Endodermal cell (in vitro differentiated cells): ENCODE results near the gene SLC26A8. TPM values are rescaled to one million over a fixed set of nuclear protein-coding genes. Genes with fewer than 3 reads are reported as not detected.

Source experiments
- DNase-seq: peaks from one replicate; pipeline ENCODE4 v3.0.0-alpha.2; 2017
- H3K27ac ChIP-seq: 2 replicates; pipeline ENCODE4 v1.5.1; 2013; ENCODE audit warnings: mild to moderate bottlenecking, low read depth, low read length, moderate library complexity
- H3K27me3 ChIP-seq: 2 replicates; pipeline ENCODE4 v1.6.1; 2013; ENCODE audit warnings: mild to moderate bottlenecking, low read length, moderate library complexity; ENCODE audit not compliant: insufficient read depth, control insufficient read depth, poor library complexity, severe bottlenecking
- H3K36me3 ChIP-seq: 2 replicates; pipeline ENCODE4 v1.7.0; 2013; ENCODE audit warnings: mild to moderate bottlenecking, low read length, moderate library complexity; ENCODE audit not compliant: control insufficient read depth, insufficient read depth
- H3K4me1 ChIP-seq: one replicate; pipeline ENCODE4 v1.7.0; 2013; ENCODE audit warnings: low read length; ENCODE audit not compliant: control insufficient read depth, insufficient read depth
- H3K4me3 ChIP-seq: 2 replicates; pipeline ENCODE4 v1.5.1; 2013; ENCODE audit warnings: mild to moderate bottlenecking, low read length, moderate library complexity
- H3K9ac ChIP-seq: 2 replicates; pipeline ENCODE4 v1.6.1; 2013; ENCODE audit warnings: mild to moderate bottlenecking, low read length, moderate library complexity; ENCODE audit not compliant: poor library complexity, severe bottlenecking; ENCODE audit errors: extremely low read depth
- H3K9me3 ChIP-seq: 2 replicates; pipeline ENCODE4 v1.6.1; 2013; ENCODE audit warnings: mild to moderate bottlenecking, low read length, moderate library complexity; ENCODE audit not compliant: control insufficient read depth
- H3K27ac Mint-ChIP-seq: 2 replicates; pipeline ENCODE4 v1.8.0; 2020; ENCODE audit warnings: mixed read lengths
- H3K27me3 Mint-ChIP-seq: 2 replicates; pipeline ENCODE4 v1.8.0; 2021; ENCODE audit warnings: mild to moderate bottlenecking, mixed read lengths; ENCODE audit not compliant: insufficient read depth
- H3K36me3 Mint-ChIP-seq: 2 replicates; pipeline ENCODE4 v1.8.0; 2020; ENCODE audit warnings: low read depth, mixed read lengths
- H3K4me1 Mint-ChIP-seq: 2 replicates; pipeline ENCODE4 v1.8.0; 2020; ENCODE audit warnings: mixed read lengths
- H3K4me3 Mint-ChIP-seq: 2 replicates; pipeline ENCODE4 v1.8.0; 2020; ENCODE audit warnings: mild to moderate bottlenecking, moderate library complexity, mixed read lengths
- H3K9me3 Mint-ChIP-seq: 2 replicates; pipeline ENCODE4 v1.8.0; 2020; ENCODE audit warnings: mild to moderate bottlenecking, mixed read lengths
- WGBS, 2 experiments: methylation state at CpG; one replicate each; pipeline versions ENCODE4 v1.1.5 to v1.1.7; 2013; ENCODE audit warnings: missing lambda C conversion rate in 2 of 2, mixed read lengths in 1 of 2; ENCODE audit not compliant: insufficient coverage in 1 of 2, insufficient read length in 1 of 2; 5-methylcytosine and 5-hydroxymethylcytosine counted together
- total RNA-seq, 2 donors: library from RNA; stranded (reverse); fragmentation: NEBNext Ultra II Directional in 1 of 2; extraction: Animal tissue kit (Norgen Biotek cat#: 25700) in 1 of 2; gene quantifications; 2 replicates in 1 of 2; 3 replicates in 1 of 2; pipeline ENCODE4 v1.2.1, GENCODE V29; 2021
- TF ChIP-seq, protein P1 (sequence below): fragments of 200-600 bp; sonication (generic); conservative IDR thresholded peaks from 2 replicates; pipeline ENCODE4 v1.5.0; 2021; ENCODE audit warnings: antibody characterized with exemption, mild to moderate bottlenecking

The SLC26A8 gene
- total RNA-seq, 2 donors from 2014 or later = not detected

DNA sequence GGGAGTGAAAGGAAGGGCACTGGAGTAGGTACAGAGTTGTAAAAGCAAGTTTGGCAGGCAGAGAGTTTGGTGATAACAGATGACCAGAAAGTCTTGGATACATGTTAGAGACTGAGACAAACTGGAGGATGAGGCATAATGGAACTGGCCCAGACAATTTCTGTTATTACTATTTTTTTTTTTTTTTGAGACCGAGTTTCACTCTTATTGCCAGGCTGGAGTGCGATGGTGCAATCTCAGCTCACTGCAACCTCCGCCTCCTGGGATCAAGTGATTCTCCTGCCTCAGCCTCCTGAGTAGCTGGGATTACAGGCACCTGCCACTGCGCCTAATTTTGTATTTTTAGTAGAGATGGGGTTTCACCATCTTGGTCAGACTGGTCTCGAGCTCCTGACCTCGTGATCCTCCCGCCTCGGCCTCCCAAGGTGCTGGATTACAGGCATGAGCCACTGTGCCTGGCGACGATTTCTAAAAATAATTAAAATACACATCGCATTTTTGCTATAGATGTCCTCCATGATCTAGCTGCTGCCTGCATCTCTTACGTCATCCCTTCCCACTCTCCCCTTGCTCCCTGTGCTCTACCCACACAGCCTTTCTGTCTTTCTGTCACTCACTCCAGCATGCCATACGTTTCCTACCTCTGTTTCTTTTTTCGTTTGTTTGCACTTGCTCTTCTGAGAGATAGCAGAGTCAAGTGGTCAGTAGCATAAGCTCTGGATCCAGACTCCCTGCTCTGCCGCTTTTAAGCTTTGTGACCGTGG, 26.7 kb upstream of the SLC26A8 start:
- Histone ChIP-seq H3K4me3 (no peak overlapping the region), H3K9ac (no peak overlapping the region), H3K27ac (no peak overlapping the region), H3K27me3 (no peaks in the 10 kb centered on the region), H3K4me1 (no peaks in the 10 kb centered on the region), H3K36me3 (peaks cover 10% of the 10 kb centered on the region), H3K9me3 (no peaks in the 10 kb centered on the region)
- Mint-ChIP-seq H3K27me3 (no peaks in the 10 kb centered on the region), H3K4me1 (peaks cover 15% of the 10 kb centered on the region), H3K9me3 (no peaks in the 10 kb centered on the region), H3K36me3 (peaks cover 2% of the 10 kb centered on the region), H3K4me3 (no peak overlapping the region), H3K27ac (no peak overlapping the region)
- TF ChIP-seq, protein P1, sequence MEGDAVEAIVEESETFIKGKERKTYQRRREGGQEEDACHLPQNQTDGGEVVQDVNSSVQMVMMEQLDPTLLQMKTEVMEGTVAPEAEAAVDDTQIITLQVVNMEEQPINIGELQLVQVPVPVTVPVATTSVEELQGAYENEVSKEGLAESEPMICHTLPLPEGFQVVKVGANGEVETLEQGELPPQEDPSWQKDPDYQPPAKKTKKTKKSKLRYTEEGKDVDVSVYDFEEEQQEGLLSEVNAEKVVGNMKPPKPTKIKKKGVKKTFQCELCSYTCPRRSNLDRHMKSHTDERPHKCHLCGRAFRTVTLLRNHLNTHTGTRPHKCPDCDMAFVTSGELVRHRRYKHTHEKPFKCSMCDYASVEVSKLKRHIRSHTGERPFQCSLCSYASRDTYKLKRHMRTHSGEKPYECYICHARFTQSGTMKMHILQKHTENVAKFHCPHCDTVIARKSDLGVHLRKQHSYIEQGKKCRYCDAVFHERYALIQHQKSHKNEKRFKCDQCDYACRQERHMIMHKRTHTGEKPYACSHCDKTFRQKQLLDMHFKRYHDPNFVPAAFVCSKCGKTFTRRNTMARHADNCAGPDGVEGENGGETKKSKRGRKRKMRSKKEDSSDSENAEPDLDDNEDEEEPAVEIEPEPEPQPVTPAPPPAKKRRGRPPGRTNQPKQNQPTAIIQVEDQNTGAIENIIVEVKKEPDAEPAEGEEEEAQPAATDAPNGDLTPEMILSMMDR = no peak
- 87 to 90% methylated on average over 13 to 16 of the region's 16 CpGs for WGBS, 2 experiments
- DNase-seq = no peak

DNA sequence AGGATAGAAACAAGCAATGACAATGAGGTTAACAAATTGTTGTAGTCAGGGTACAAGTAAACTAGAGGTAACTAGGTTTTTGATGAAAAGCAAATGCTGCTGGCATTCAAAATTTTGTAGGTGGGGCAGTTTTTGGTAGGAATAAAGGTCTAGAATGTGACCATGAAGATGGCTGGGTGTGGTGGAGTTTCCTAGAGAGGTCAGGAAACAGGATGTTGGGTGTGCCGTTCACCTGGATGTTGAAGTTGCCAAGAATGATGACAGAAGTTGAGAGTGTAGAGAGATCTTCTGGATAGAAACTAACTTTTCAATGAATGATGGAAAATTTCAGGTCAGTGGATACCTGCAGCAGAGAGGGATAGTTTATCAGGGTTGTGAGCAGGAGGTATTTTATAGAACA, 25.9 kb upstream of the SLC26A8 start:
- no peaks in the 10 kb centered on the region for H3K27me3 Mint-ChIP-seq
- no peaks in the 10 kb centered on the region for H3K9me3 Mint-ChIP-seq
- no peak overlapping the region for H3K27ac ChIP-seq
- no peak for DNase-seq
- peaks cover 2% of the 10 kb centered on the region for H3K36me3 Mint-ChIP-seq
- H3K9ac ChIP-seq = no peak overlapping the region
- 92 to 100% methylated on average over 1 of the region's 1 CpG for WGBS, 2 experiments
- H3K4me1 Mint-ChIP-seq = peaks cover 13% of the 10 kb centered on the region
- H3K27me3 ChIP-seq = no peaks in the 10 kb centered on the region
- H3K9me3 ChIP-seq = no peaks in the 10 kb centered on the region
- no peaks in the 10 kb centered on the region for H3K4me1 ChIP-seq
- no peak overlapping the region for H3K4me3 Mint-ChIP-seq
- no peak overlapping the region for H3K4me3 ChIP-seq
- no peak overlapping the region for H3K27ac Mint-ChIP-seq
- H3K36me3 ChIP-seq = peaks cover 10% of the 10 kb centered on the region
- TF ChIP-seq, protein P1 = no peak

GRCh38 chr6:36049582-36049981, 25.1 kb upstream of the SLC26A8 start:
- Mint-ChIP-seq H3K36me3 (peaks cover 2% of the 10 kb centered on the region), H3K27me3 (no peaks in the 10 kb centered on the region), H3K4me1 (peaks cover 6% of the 10 kb centered on the region), H3K9me3 (no peaks in the 10 kb centered on the region), H3K4me3 (no peak overlapping the region), H3K27ac (no peak overlapping the region)
- Histone ChIP-seq H3K27me3 (no peaks in the 10 kb centered on the region), H3K9me3 (no peaks in the 10 kb centered on the region), H3K4me3 (no peak overlapping the region), H3K36me3 (peaks cover 10% of the 10 kb centered on the region), H3K9ac (no peak overlapping the region), H3K27ac (no peak overlapping the region), H3K4me1 (no peaks in the 10 kb centered on the region)
- TF ChIP-seq, protein P1 = no peak
- no peak for DNase-seq
- 86 to 96% methylated on average over 2 of the region's 2 CpGs for WGBS, 2 experiments
